ENCODE results near the gene RELA.

Gene RELA

GRCh38 chr11:65695459-65696241 lies 32.9 kb upstream of the RELA start:
- ChIA-PET CTCF (interaction anchor here (0.5 to 3.9 kb wide), 3 partner anchors 10 to 420 kb away, joined by 3 to 34 read pairs (median 3); no protein-coding TSS in a partner anchor), POLR2A (interaction anchor here (0.7 kb wide), 1 partner anchor 57 kb away, joined by 3 read pairs; no protein-coding TSS in a partner anchor)

GRCh38 chr11:65692367-65692766 lies 29.7 kb upstream of the RELA start:
- POLR2A ChIA-PET, result no interaction called here
- Histone ChIP-seq H3K4me3 (ENCODE audit: low read depth, low read length) (no peak overlapping the region), H3K9me3 (ENCODE audit: control insufficient read depth, insufficient read depth, low read depth, low read length) (no peaks in the 10 kb centered on the region), H3K4me1 (ENCODE audit: control insufficient read depth, insufficient read depth, low read length) (no peaks in the 10 kb centered on the region), H3K27ac (ENCODE audit: extremely low read depth, low read depth, low read length) (no peak overlapping the region), H3K36me3 (ENCODE audit: control insufficient read depth in 2 of 2, insufficient read depth in 1 of 2, low read length in 2 of 2) (no peaks in the 10 kb centered on the region)
- CTCF ChIA-PET, result interaction anchor here (0.6 to 1.5 kb wide), 2 partner anchors 11 to 14 kb away, joined by 5 to 6 read pairs; no protein-coding TSS in a partner anchor
- TF ChIP-seq KLF10 (tag by site-specific recombination; IDR thresholded peaks at IDR 0.05) (no peak), ZNF24 (tag by site-specific recombination; IDR thresholded peaks at IDR 0.05) (no peak), ZNF223 (tag by site-specific recombination; IDR thresholded peaks at IDR 0.05) (no peak), ZSCAN5A (tag by site-specific recombination; IDR thresholded peaks at IDR 0.05) (no peak), ZBTB21 (tag by site-specific recombination; IDR thresholded peaks at IDR 0.05) (no peak), ZFP41 (tag by site-specific recombination; IDR thresholded peaks at IDR 0.05; ENCODE audit: borderline replicate concordance) (no peak), KLF16 (tag by site-specific recombination; IDR thresholded peaks at IDR 0.05) (no peak), RBAK (tag by site-specific recombination; IDR thresholded peaks at IDR 0.05) (no peak), KLF9 (tag by site-specific recombination; IDR thresholded peaks at IDR 0.05; ENCODE audit: low read depth) (no peak)

More at GRCh38 chr11:65695459-65696241, 32.9 kb upstream of the RELA start:
- Histone ChIP-seq H3K4me1 (ENCODE audit: control insufficient read depth, insufficient read depth, low read length) (no peaks in the 10 kb centered on the region), H3K9me3 (ENCODE audit: control insufficient read depth, insufficient read depth, low read depth, low read length) (no peaks in the 10 kb centered on the region), H3K36me3 (ENCODE audit: control insufficient read depth in 2 of 2, insufficient read depth in 1 of 2, low read length in 2 of 2) (no peaks in the 10 kb centered on the region), H3K27ac (ENCODE audit: extremely low read depth, low read depth, low read length) (no peak overlapping the region), H3K4me3 (ENCODE audit: low read depth, low read length) (no peak overlapping the region)
- TF ChIP-seq ZNF747 (tag by site-specific recombination; IDR thresholded peaks at IDR 0.05) (no peak), ZFHX2 (tag by site-specific recombination; conservative IDR thresholded peaks at IDR 0.05) (peak; percentile 30; the same call in 1 of the 2 replicates), ZNF112 (tag by site-specific recombination; IDR thresholded peaks at IDR 0.05) (no peak), SP7 (tag by site-specific recombination; IDR thresholded peaks at IDR 0.05) (peak; percentile 76), MZF1 (tag by site-specific recombination; IDR thresholded peaks at IDR 0.05; ENCODE audit: borderline replicate concordance) (no peak), ZBTB20 (tag by site-specific recombination; IDR thresholded peaks at IDR 0.05) (0 out of 2 replicates have a peak, but pooled peaks have one; percentile 19), REST (tag by site-specific recombination; IDR thresholded peaks at IDR 0.05) (no peak), PRDM10 (tag by site-specific recombination; IDR thresholded peaks at IDR 0.05) (peak; percentile 75), SCRT1 (tag by site-specific recombination; IDR thresholded peaks at IDR 0.05; ENCODE audit: borderline replicate concordance) (no peak), ZFP69B (tag by site-specific recombination; IDR thresholded peaks at IDR 0.05) (no peak), ZNF292 (tag by site-specific recombination; IDR thresholded peaks at IDR 0.05; ENCODE audit: borderline replicate concordance, low read depth) (no peak), ZNF132 (tag by site-specific recombination; IDR thresholded peaks at IDR 0.05; ENCODE audit: borderline replicate concordance) (no peak), KLF1 (tag by site-specific recombination; IDR thresholded peaks at IDR 0.05) (0 out of 2 replicates have a peak, but pooled peaks have one; percentile 14)
- TF ChIP-seq, protein P1, sequence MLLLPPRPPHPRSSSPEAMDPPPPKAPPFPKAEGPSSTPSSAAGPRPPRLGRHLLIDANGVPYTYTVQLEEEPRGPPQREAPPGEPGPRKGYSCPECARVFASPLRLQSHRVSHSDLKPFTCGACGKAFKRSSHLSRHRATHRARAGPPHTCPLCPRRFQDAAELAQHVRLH (tag by site-specific recombination; IDR thresholded peaks at IDR 0.05), result no peak

All from HEK293 (cell line).